ENCODE measurements around the gene ANXA2. TPM values are rescaled to one million over a fixed set of nuclear protein-coding genes. Genes with fewer than 3 reads are reported as not detected.

Gene ANXA2
- total and polyA plus RNA-seq, 4 donors = 62.7 to 138 (median 107) TPM

Small RNA genes within 50 kb of the gene (small RNA-seq; reads per million reads assigned to genes)
- not detected for gene AC087385.3

Other genes starting within 250 kb of the ANXA2 start
- 10 to 100 TPM; 19.8 to 26.6 TPM for gene ICE2, start 81.2 kb upstream of the ANXA2 start, total RNA-seq
- gene ICE2, start 81.2 kb upstream of the ANXA2 start, polyA plus RNA-seq = 10 to 100 TPM in 1 of 2 donors, 1 to 10 TPM in 1; 5.7 to 13.8 TPM

Data from liver (tissue), 5 donors.